T-helper 9 cell (primary cell): ENCODE data around the gene OAS2.

ENCODE experiments used
- DNase-seq: peaks from one replicate; pipeline ENCODE4 v3.0.0-alpha.2; 2020
- total RNA-seq, 2 donors: gene quantifications; one replicate each; lab custom pipeline; 2026; lab: John Stamatoyannopoulos, UW

Gene OAS2
- 56.7 to 116 reads per million in 2 donors for total RNA-seq

- peak; percentile 49 for DNase-seq
These were observed at the start of gene OAS2 for GRCh38 chr12:112978163-112979040. OAS2 (plus strand) TSS chr12:112978519; CDS start chr12:112978609, 90 bp downstream.

- DNase-seq, result no peak
These were observed 49.3 kb upstream of the OAS2 start for GRCh38 chr12:112928978-112929377.

- no peak for DNase-seq
These were observed 48.6 kb upstream of the OAS2 start for GRCh38 chr12:112929715-112930114.

DNA sequence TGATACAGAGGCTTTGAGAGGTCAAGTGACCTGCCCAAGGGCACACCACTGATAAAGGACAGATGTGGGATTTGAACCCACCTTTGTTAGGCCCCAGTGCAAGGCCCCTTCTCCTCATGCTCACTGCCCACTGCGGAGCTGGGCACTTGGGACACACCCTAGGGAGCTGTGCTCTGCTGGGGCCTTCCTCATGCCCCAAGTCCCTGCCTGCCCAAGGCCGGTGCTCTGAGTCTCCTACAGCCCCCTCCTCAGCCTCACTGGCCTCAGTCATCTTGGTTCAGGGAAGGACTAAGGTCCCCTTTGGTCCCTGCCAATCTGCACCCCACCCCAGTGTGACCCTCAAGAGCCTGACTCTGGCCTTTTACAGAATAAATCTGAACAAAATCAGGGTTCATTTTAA is 48.0 kb upstream of the OAS2 start:
- no peak for DNase-seq

GRCh38 chr12:112932485-112933128 is 45.7 kb upstream of the OAS2 start:
- DNase-seq, result no peak

GRCh38 chr12:112933129-112933505 is 45.2 kb upstream of the OAS2 start:
- DNase-seq, result no peak

GRCh38 chr12:112936264-112936663 is 42.1 kb upstream of the OAS2 start:
- DNase-seq, result no peak

- no peak for DNase-seq
These were observed 41.4 kb upstream of the OAS2 start for GRCh38 chr12:112936927-112937326.

DNA sequence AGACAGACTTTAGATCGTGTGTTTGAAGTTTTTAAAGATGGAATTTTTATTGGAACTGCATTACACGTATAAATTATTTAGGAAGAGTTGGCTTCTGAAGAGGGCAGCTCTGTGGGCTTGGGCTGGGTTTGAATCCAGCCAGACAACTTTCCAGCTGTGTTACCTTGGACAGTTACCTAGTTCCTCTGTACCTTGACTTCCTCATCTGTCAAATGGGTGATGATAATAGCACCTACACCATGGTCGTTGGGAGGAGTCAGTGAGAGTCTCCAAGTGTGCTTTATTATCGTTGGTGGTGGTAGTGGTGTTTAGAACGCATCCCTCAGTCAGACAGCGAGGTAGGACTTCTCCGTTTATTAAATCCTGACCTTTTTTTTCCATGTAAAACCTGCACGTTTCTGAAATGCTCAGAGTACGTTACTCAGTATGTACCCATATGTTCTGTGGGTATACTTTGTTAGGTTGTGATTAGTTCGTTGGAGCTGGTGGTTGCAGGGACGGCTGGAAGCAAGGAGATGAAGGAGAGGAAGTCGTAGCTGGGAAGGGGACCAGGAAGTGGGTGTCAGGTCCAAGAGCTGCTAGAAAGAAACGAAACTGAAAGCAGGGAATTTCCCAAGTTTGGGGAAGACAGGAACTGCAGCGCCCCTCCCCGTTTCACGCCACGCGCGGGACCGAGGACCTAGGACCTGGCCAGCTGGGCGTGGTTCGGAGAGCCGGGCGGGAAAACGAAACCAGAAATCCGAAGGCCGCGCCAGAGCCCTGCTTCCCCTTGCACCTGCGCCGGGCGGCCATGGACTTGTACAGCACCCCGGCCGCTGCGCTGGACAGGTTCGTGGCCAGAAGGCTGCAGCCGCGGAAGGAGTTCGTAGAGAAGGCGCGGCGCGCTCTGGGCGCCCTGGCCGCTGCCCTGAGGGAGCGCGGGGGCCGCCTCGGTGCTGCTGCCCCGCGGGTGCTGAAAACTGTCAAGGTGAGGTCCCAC is 40.3 kb upstream of the OAS2 start, which contains the start of gene OAS3:
Gene OAS3, plus strand, starts transcription at position 734 of the 979 bp plus-strand sequence. Its CDS starts 57 bp downstream, at position 791.
- DNase-seq, result peak; percentile 57

DNA sequence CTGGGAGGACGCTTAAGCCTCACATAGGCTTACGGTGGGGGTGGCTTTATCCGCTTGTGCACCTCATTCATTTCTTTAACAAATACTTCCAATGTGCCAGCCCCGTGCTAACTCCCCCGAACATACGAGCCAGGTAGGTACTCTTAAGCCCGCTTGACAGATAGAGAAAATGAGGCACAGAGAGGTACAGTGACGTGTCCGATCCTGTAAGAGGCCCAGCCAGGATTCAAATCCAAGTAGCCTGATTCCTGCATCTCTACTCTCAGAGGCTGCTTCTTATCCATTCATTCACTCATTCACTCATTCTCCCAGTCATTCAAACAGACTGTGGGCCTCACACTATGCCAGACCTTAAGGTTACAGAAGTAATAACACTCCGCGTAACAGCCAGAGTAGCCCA is 39.6 kb upstream of the OAS2 start:
- DNase-seq, result no peak

DNA sequence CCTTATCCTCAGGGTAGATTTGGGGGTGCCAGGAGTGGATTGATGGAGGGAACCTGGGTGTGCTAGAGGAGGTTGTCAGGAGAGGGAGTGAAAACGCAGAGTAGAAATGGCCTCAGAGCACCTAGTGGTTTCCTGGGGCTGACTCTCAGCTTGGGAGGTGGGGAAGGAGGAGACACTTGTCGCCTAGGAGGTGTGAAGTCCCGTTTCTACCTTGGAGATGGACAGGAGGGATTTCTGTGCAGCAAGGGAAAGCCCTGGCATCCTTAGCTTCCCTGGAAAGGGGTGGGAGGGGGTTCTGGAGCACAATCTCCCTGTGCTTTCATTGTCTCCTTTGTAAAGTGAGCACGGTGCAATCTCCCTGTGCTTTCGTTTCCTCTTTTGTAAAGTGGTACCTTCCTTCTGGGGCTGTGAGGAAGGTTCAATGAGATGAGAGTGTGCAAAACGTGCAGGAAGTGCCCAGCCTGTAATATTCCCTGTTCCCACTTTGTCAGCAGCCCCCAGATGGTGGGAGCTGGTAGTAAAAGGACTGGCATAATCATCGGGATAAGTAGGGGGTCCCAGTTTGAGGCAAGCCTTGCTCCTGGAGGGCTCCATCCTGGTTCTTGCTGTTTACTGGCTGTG is 38.4 kb upstream of the OAS2 start:
- no peak for DNase-seq

DNA sequence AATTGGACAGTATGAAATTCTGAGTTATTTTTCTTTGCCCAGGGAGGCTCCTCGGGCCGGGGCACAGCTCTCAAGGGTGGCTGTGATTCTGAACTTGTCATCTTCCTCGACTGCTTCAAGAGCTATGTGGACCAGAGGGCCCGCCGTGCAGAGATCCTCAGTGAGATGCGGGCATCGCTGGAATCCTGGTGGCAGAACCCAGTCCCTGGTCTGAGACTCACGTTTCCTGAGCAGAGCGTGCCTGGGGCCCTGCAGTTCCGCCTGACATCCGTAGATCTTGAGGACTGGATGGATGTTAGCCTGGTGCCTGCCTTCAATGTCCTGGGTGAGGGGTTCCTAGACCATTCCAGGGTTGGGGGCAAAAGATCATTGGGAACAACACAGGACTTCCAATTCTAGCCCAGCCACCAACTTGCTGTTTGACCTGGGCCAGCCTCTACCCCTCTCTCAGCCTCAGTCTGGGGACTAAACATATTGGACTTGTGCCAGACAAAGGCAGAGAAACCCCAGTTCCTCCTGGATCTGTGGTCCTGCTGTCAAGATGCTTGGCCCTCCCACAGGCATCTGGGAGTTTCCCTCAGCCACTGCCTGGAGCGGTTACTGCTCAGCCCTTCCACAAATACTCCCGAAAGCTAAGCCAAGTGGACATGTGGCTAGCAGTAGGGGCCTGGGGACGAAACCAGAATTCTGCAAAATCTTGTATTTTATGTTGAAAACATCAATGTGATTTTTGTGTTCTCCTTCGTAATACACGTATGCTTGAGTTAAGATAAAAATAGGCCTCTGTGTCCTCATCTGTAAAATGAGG is 36.6 kb upstream of the OAS2 start:
- DNase-seq, result no peak

DNA sequence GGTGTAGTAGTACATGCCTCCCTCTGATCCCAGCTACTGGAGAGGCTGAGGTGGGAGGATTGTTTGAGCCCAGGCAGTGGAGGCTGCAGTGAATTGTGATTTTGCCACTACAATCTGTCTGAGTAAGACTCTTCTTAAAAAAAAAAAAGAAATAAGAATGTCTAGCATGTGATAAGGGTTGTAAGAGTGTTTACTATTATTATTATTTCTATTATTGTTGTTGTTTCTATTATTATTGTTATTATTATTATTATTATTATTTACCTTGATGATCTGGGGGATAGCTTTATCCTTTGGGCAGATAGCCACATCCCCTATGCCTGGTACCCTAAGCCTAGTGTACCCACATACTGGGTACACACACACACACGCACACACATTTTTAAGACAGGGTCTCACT is 35.7 kb upstream of the OAS2 start:
- no peak for DNase-seq

GRCh38 chr12:112944024-112944690 is 34.2 kb upstream of the OAS2 start:
- DNase-seq, result no peak

GRCh38 chr12:112945515-112945914 is 32.8 kb upstream of the OAS2 start:
- no peak for DNase-seq

DNA sequence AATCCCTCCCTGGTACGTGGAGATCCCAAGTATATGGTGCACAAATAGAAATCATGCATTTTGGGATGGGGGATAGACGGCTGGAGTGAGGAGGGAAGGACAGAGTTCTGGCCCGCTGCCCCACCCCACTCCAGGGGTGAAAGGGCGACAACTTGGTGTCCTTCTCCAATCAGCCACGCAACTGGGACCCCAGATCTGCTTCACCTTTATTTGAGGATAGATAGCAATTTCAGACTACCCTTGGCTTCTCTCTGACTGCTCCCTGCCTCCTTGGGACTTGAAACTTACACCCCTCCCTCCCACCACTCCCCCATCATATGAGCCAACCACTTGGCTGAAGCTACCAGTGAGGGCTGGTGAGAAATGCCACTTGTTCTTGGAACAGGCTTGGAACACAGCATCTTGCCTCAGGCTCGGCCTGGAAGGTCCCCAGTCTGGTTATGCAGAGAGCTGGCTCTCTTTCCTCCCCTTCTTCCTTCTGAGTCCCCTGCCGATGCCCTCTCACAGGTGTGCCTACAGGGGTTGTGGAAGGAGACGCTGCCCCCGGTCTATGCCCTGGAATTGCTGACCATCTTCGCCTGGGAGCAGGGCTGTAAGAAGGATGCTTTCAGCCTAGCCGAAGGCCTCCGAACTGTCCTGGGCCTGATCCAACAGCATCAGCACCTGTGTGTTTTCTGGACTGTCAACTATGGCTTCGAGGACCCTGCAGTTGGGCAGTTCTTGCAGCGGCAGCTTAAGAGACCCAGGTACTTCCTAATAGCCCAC is 31.9 kb upstream of the OAS2 start:
- DNase-seq, result no peak

- DNase-seq, result no peak
These were observed 31.0 kb upstream of the OAS2 start for GRCh38 chr12:112947314-112947713.

DNA sequence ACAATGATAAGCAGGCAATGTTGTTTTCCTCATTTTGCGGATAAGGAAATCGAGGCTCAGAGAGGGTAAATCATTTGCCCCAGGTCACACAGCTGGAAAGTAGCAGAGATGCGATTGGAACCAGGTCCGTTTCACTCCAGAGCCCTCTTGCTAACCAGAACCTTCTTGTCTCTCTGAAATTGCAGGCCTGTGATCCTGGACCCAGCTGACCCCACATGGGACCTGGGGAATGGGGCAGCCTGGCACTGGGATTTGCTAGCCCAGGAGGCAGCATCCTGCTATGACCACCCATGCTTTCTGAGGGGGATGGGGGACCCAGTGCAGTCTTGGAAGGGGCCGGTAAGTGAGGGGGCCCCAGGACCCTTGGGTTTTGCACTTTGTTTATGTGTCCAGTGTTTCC is 30.6 kb upstream of the OAS2 start:
- DNase-seq, result no peak

- no peak for DNase-seq
These were observed 29.5 kb upstream of the OAS2 start for GRCh38 chr12:112948806-112949205.

- no peak for DNase-seq
These were observed 27.6 kb upstream of the OAS2 start for GRCh38 chr12:112950701-112951100.
